GM12865 (cell line): Measurements from ENCODE around the gene HM13.

ENCODE experiments used
- DNase-seq: peaks from one replicate; pipeline ENCODE4 v3.0.0; 2010; ENCODE audit warnings: low read depth
- H3K4me3 ChIP-seq: 2 replicates; pipeline ENCODE4 v1.5.1; 2011; ENCODE audit warnings: mild to moderate bottlenecking, low read depth, low read length, control low read depth
- CTCF ChIP-seq: IDR thresholded peaks from 2 replicates; pipeline ENCODE4 v1.5.1; 2011; ENCODE audit warnings: low read length, control low read depth, low read depth, inconsistent platforms; ENCODE audit not compliant: insufficient read depth; ENCODE audit errors: missing control alignments

HM13 gene

GRCh38 chr20:31489152-31489551, 25.1 kb upstream of the HM13 start:
- no peak for DNase-seq
- no peak for TF ChIP-seq CTCF
- no peak overlapping the region for H3K4me3 ChIP-seq

- no peak for TF ChIP-seq CTCF
- no peak for DNase-seq
- no peak overlapping the region for H3K4me3 ChIP-seq
These were observed 23.5 kb upstream of the HM13 start for GRCh38 chr20:31490752-31491151.

GRCh38 chr20:31494131-31494530, 20.1 kb upstream of the HM13 start:
- no peak overlapping the region for H3K4me3 ChIP-seq
- peak; percentile 11 for TF ChIP-seq CTCF
- DNase-seq = no peak

GRCh38 chr20:31496761-31497295, 17.4 kb upstream of the HM13 start:
- no peak for TF ChIP-seq CTCF
- no peak for DNase-seq
- no peak overlapping the region for H3K4me3 ChIP-seq

- TF ChIP-seq CTCF = no peak
- H3K4me3 ChIP-seq = no peak overlapping the region
- DNase-seq = peak; percentile 20
These were observed 16.3 kb upstream of the HM13 start for GRCh38 chr20:31497838-31498540.

GRCh38 chr20:31500527-31500926, 13.7 kb upstream of the HM13 start:
- no peak overlapping the region for H3K4me3 ChIP-seq
- TF ChIP-seq CTCF = no peak
- no peak for DNase-seq
